Glutamatergic neuron (in vitro differentiated cells): ENCODE data around the gene CHURC1. TPM values are rescaled to one million over a fixed set of nuclear protein-coding genes. Genes with fewer than 3 reads are reported as not detected.

Experiments used
- DNase-seq: peaks from one replicate; pipeline ENCODE4 v3.0.0; 2022
- H3K27ac Mint-ChIP-seq: one replicate; pipeline ENCODE4 v1.8.0; 2020; ENCODE audit warnings: mild to moderate bottlenecking, mixed read lengths, inconsistent platforms; ENCODE audit not compliant: unreplicated experiment
- H3K27me3 Mint-ChIP-seq: one replicate; pipeline ENCODE4 v1.8.0; 2020; ENCODE audit warnings: mild to moderate bottlenecking, moderate library complexity, mixed read lengths, inconsistent platforms; ENCODE audit not compliant: unreplicated experiment
- H3K36me3 Mint-ChIP-seq: one replicate; pipeline ENCODE4 v1.8.0; 2020; ENCODE audit warnings: mild to moderate bottlenecking, mixed read lengths, inconsistent platforms; ENCODE audit not compliant: unreplicated experiment
- H3K4me1 Mint-ChIP-seq: one replicate; pipeline ENCODE4 v1.8.0; 2020; ENCODE audit warnings: mild to moderate bottlenecking, low read depth, mixed read lengths, inconsistent platforms; ENCODE audit not compliant: unreplicated experiment
- H3K4me3 Mint-ChIP-seq: one replicate; pipeline ENCODE4 v1.8.0; 2020; ENCODE audit warnings: mild to moderate bottlenecking, mixed read lengths, inconsistent platforms; ENCODE audit not compliant: unreplicated experiment
- H3K9me3 Mint-ChIP-seq: one replicate; pipeline ENCODE4 v1.8.0; 2020; ENCODE audit warnings: mild to moderate bottlenecking, moderate library complexity, mixed read lengths, inconsistent platforms; ENCODE audit not compliant: unreplicated experiment
- CTCF ChIP-seq: fragments of 200-600 bp; sonication (generic); IDR thresholded peaks from one replicate; pipeline ENCODE4 v1.5.0; 2021; ENCODE audit not compliant: partially characterized antibody, unreplicated experiment
- total RNA-seq: library from RNA; stranded (reverse); fragmentation: NEBNext Ultra II Directional; extraction: Animal tissue kit (Norgen Biotek cat#: 25700); gene quantifications from one replicate; pipeline ENCODE4 v1.2.1, GENCODE V29; 2021; ENCODE audit not compliant: unreplicated experiment

CHURC1 gene
- total RNA-seq, 1 donor from 2014 or later, result 40.6 TPM

GRCh38 chr14:64923015-64923414 is 8.8 kb downstream of the CHURC1 start:
- no peak for DNase-seq
- H3K4me1 Mint-ChIP-seq, result no peaks in the 10 kb centered on the region
- H3K27ac Mint-ChIP-seq, result no peak overlapping the region
- no peaks in the 10 kb centered on the region for H3K9me3 Mint-ChIP-seq
- H3K4me3 Mint-ChIP-seq, result no peak overlapping the region
- H3K36me3 Mint-ChIP-seq, result no peaks in the 10 kb centered on the region
- TF ChIP-seq CTCF, result no peak
- no peaks in the 10 kb centered on the region for H3K27me3 Mint-ChIP-seq

- H3K36me3 Mint-ChIP-seq, result no peaks in the 10 kb centered on the region
- TF ChIP-seq CTCF, result no peak
- DNase-seq, result no peak
- no peak overlapping the region for H3K27ac Mint-ChIP-seq
- no peaks in the 10 kb centered on the region for H3K4me1 Mint-ChIP-seq
- no peak overlapping the region for H3K4me3 Mint-ChIP-seq
- H3K9me3 Mint-ChIP-seq, result no peaks in the 10 kb centered on the region
- H3K27me3 Mint-ChIP-seq, result no peaks in the 10 kb centered on the region
Measured at GRCh38 chr14:64926398-64926995, 12.2 kb downstream of the CHURC1 start.

GRCh38 chr14:64927031-64927430 is 12.8 kb downstream of the CHURC1 start:
- Mint-ChIP-seq H3K4me1 (no peaks in the 10 kb centered on the region), H3K27me3 (no peaks in the 10 kb centered on the region), H3K36me3 (no peaks in the 10 kb centered on the region), H3K27ac (no peak overlapping the region), H3K4me3 (no peak overlapping the region), H3K9me3 (no peaks in the 10 kb centered on the region)
- TF ChIP-seq CTCF, result no peak
- DNase-seq, result no peak

- no peak overlapping the region for H3K27ac Mint-ChIP-seq
- no peak for TF ChIP-seq CTCF
- H3K4me1 Mint-ChIP-seq, result no peaks in the 10 kb centered on the region
- H3K27me3 Mint-ChIP-seq, result no peaks in the 10 kb centered on the region
- no peaks in the 10 kb centered on the region for H3K9me3 Mint-ChIP-seq
- H3K36me3 Mint-ChIP-seq, result no peaks in the 10 kb centered on the region
- DNase-seq, result no peak
- H3K4me3 Mint-ChIP-seq, result no peak overlapping the region
Measured at GRCh38 chr14:64928239-64929013, 14.2 kb downstream of the CHURC1 start.

- Mint-ChIP-seq H3K36me3 (no peaks in the 10 kb centered on the region), H3K4me3 (no peak overlapping the region), H3K27ac (no peak overlapping the region), H3K9me3 (no peaks in the 10 kb centered on the region), H3K27me3 (no peaks in the 10 kb centered on the region), H3K4me1 (no peaks in the 10 kb centered on the region)
- no peak for TF ChIP-seq CTCF
- DNase-seq, result no peak
Measured at GRCh38 chr14:64929014-64929359, 14.7 kb downstream of the CHURC1 start.
